SK-N-MC (cell line): ENCODE data around the gene CENPO.

Source experiments
- DNase-seq: peaks from one replicate; pipeline ENCODE4 v3.0.0-alpha.2; 2011; ENCODE audit warnings: low read depth, low spot score
- H3K27ac ChIP-seq: fragments of 200-600 bp; sonication (generic); 2 replicates; pipeline ENCODE4 v1.5.1; 2016; ENCODE audit warnings: mixed run types
- H3K36me3 ChIP-seq: fragments of 200-600 bp; sonication (generic); 2 replicates; pipeline ENCODE4 v1.6.1; 2017; ENCODE audit warnings: antibody characterized with exemption, low read length, mixed read lengths; ENCODE audit not compliant: insufficient read depth
- H3K4me3 ChIP-seq: fragments of 200-600 bp; sonication (generic); 2 replicates; pipeline ENCODE4 v1.5.1; 2016
- H3K9ac ChIP-seq: fragments of 200-600 bp; sonication (generic); 2 replicates; pipeline ENCODE4 v1.8.0; 2017; ENCODE audit warnings: mixed run types, mixed read lengths; ENCODE audit not compliant: insufficient read length
- H3K9me3 ChIP-seq: fragments of 200-600 bp; sonication (generic); 2 replicates; pipeline ENCODE4 v1.6.1; 2017; ENCODE audit warnings: low read depth, mild to moderate bottlenecking, antibody characterized with exemption, low read length, moderate library complexity, mixed read lengths
- EZH2 ChIP-seq: fragments of 200-600 bp; sonication (generic); IDR thresholded peaks from one replicate; pipeline ENCODE4 v1.6.1; 2017; ENCODE audit warnings: antibody characterized with exemption
- FOXP2 ChIP-seq: optimal IDR thresholded peaks from 2 replicates; pipeline ENCODE3; 2011; ENCODE audit warnings: mild to moderate bottlenecking, moderate library complexity; ENCODE audit not compliant: insufficient read depth; ENCODE audit errors: extremely low read length, control extremely low read depth
- POLR2AphosphoS5 ChIP-seq: IDR thresholded peaks from 2 replicates; pipeline ENCODE4 v1.6.1; 2012; ENCODE audit warnings: mild to moderate bottlenecking, low read depth, low read length, borderline replicate concordance

Gene CENPO

DNA sequence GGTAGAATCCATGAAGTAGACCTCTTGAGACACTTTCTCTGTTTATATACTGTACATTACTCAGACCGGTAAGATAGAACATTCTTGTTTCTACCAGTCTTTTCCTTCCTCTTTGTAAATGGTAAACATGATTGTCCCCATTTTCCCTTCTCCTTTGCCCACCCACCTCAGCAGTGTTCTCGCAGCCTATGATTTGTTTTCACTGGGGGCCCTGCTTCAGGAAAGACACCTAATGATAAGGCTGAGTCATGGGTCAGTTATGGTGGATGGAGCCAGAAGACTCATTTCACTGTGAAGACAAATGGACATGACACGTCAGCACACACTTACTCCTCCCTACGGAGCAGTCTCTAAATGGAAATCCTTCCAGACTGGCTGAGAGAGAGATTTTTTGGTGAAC lies 23.7 kb downstream of the CENPO start:
- Histone ChIP-seq H3K27ac (no peak overlapping the region), H3K4me3 (no peak overlapping the region), H3K9me3 (no peaks in the 10 kb centered on the region), H3K9ac (no peak overlapping the region), H3K36me3 (peaks cover 88% of the 10 kb centered on the region)
- TF ChIP-seq FOXP2 (no peak), EZH2 (no peak), POLR2AphosphoS5 (no peak)
- DNase-seq, result no peak

- peaks cover 82% of the 10 kb centered on the region for H3K36me3 ChIP-seq
- no peaks in the 10 kb centered on the region for H3K9me3 ChIP-seq
- DNase-seq, result no peak
- H3K4me3 ChIP-seq, result no peak overlapping the region
- no peak for TF ChIP-seq FOXP2
- TF ChIP-seq POLR2AphosphoS5, result no peak
- no peak for TF ChIP-seq EZH2
- H3K27ac ChIP-seq, result no peak overlapping the region
- H3K9ac ChIP-seq, result no peak overlapping the region
Measured at GRCh38 chr2:24818721-24819167, 25.5 kb downstream of the CENPO start.

DNA sequence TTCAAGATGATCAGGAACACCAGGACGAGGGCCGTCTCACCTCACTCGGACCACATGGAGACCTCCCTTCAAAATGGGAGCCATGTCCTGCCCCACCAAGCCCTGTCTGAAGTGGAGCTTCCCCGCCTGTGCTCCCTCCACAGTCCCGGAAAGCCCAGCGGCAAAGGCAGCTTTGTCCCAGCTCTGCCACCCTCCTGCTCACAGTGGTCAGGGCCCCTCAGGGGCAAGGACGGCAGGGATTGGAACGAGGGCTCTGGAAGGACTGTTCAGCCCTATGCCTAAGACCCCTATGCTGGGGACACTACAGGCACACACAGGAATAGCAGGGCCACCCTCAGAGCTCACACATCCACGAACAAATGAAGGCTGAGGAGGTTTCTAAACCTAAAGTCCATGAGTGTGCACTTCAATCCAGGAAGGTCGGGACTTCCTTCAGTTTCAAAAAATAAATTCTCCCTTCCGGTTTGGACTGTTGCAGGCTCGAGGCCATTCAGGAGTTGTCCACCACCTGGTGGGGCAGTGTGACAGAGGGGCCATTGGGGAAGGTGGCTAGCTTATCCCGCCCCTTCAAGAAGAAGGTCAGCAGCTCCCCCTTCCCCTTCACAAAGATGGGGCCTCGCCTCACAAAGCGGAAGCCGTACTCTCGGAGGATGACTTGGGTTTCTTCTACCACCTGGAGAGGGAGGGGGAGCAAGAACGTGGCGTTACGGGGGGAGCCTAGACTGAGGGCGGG lies 26.4 kb downstream of the CENPO start:
- Histone ChIP-seq H3K9me3 (no peaks in the 10 kb centered on the region), H3K27ac (no peak overlapping the region), H3K9ac (no peak overlapping the region), H3K36me3 (peaks cover 77% of the 10 kb centered on the region), H3K4me3 (no peak overlapping the region)
- no peak for DNase-seq
- TF ChIP-seq POLR2AphosphoS5, result no peak
- no peak for TF ChIP-seq FOXP2
- no peak for TF ChIP-seq EZH2

- TF ChIP-seq EZH2 (no peak), FOXP2 (no peak), POLR2AphosphoS5 (no peak)
- H3K27ac ChIP-seq, result no peak overlapping the region
- no peak overlapping the region for H3K4me3 ChIP-seq
- no peaks in the 10 kb centered on the region for H3K9me3 ChIP-seq
- DNase-seq, result no peak
- no peak overlapping the region for H3K9ac ChIP-seq
- peaks cover 72% of the 10 kb centered on the region for H3K36me3 ChIP-seq
Measured at GRCh38 chr2:24820175-24820513, 26.9 kb downstream of the CENPO start.

- Histone ChIP-seq H3K9ac (no peak overlapping the region), H3K27ac (no peak overlapping the region)
- no peak for DNase-seq
Measured at GRCh38 chr2:24820598-24821432, 27.6 kb downstream of the CENPO start.

GRCh38 chr2:24821433-24821891 lies 28.2 kb downstream of the CENPO start:
- no peak for DNase-seq
- no peak overlapping the region for H3K9ac ChIP-seq

More at GRCh38 chr2:24820598-24821432, 27.6 kb downstream of the CENPO start:
- no peak; the same call in none of the 2 replicates for TF ChIP-seq POLR2AphosphoS5
- TF ChIP-seq FOXP2, result no peak
- no peak for TF ChIP-seq EZH2
- Histone ChIP-seq H3K4me3 (no peak overlapping the region), H3K36me3 (peaks cover 66% of the 10 kb centered on the region), H3K9me3 (no peaks in the 10 kb centered on the region)

DNA sequence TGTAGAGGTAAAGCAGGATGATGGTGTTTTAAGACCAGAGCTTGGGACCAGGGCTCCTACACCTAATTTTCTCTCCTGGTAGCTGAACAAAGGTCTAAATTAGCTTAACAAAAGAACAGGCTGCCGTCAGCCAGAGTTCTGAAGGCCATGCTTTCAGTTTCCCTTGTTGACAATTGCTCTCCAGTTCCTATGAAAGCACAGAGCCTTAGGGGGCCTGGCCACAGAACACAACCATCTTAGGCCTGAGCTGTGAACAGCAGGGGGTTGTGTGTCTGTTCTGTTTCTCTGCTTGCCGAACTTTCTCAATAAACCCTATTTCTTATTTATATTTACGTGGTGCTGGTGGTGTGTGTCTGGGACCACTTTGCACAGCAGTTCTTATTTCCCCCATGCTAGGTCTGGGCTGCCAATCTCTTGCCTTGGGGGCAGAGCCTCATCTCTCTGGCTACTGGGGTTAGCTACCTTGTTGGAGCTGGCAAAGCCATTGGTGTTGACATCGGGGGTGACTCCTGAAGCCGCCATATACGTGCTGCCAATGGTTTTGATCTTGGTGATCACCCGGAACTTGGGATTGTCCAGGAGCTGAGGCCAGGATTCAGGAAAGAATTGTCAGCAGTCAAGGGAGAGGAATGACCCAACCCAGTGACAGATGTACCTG lies 29.0 kb downstream of the CENPO start:
- H3K9me3 ChIP-seq, result no peaks in the 10 kb centered on the region
- peaks cover 52% of the 10 kb centered on the region for H3K36me3 ChIP-seq
- no peak for DNase-seq
- TF ChIP-seq POLR2AphosphoS5 (no peak), FOXP2 (no peak), EZH2 (no peak)
- no peak overlapping the region for H3K9ac ChIP-seq
- H3K4me3 ChIP-seq, result no peak overlapping the region
- H3K27ac ChIP-seq, result no peak overlapping the region

More at GRCh38 chr2:24821433-24821891, 28.2 kb downstream of the CENPO start:
- Histone ChIP-seq H3K36me3 (peaks cover 59% of the 10 kb centered on the region), H3K4me3 (no peak overlapping the region), H3K27ac (no peak overlapping the region), H3K9me3 (no peaks in the 10 kb centered on the region)
- TF ChIP-seq FOXP2 (no peak), POLR2AphosphoS5 (no peak), EZH2 (no peak)

DNA sequence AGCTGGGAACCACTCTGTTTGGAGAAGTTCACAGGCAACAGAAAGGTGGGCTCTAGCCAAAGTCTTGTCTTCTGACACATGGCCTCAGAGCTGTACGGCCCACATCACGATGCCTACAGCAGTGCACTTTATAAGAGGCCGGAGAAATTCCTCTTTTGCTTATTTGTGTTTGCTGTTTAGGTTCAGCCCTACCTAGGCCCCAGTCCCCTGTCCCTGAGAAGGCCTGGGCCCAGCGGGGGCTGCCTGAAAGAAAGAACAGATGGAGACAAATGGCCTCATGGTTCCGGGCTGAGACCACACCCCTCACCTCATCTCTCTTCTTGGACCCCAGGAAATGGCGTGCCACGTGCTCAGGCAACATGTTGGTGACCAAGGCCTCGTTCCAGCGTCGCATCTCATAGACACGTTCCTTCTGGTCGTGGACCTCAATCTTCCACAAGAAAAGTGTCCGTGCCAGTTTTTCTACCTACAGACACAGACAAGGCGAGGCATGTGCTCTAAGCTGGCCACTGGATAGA lies 30.9 kb downstream of the CENPO start:
- Histone ChIP-seq H3K27ac (no peak overlapping the region), H3K9ac (no peak overlapping the region), H3K36me3 (peaks cover 34% of the 10 kb centered on the region), H3K9me3 (no peaks in the 10 kb centered on the region), H3K4me3 (no peak overlapping the region)
- TF ChIP-seq EZH2, result no peak
- no peak for TF ChIP-seq FOXP2
- no peak for TF ChIP-seq POLR2AphosphoS5
- no peak for DNase-seq
